CD4-positive, alpha-beta T cell treated with Interleukin-15 for 4 hours (primary cell): ENCODE measurements around the gene KIF3A.

Source experiments
- DNase-seq: peaks from one replicate; pipeline ENCODE4 v3.0.0-alpha.2; 2020; ENCODE audit warnings: low spot score

The KIF3A gene

DNA sequence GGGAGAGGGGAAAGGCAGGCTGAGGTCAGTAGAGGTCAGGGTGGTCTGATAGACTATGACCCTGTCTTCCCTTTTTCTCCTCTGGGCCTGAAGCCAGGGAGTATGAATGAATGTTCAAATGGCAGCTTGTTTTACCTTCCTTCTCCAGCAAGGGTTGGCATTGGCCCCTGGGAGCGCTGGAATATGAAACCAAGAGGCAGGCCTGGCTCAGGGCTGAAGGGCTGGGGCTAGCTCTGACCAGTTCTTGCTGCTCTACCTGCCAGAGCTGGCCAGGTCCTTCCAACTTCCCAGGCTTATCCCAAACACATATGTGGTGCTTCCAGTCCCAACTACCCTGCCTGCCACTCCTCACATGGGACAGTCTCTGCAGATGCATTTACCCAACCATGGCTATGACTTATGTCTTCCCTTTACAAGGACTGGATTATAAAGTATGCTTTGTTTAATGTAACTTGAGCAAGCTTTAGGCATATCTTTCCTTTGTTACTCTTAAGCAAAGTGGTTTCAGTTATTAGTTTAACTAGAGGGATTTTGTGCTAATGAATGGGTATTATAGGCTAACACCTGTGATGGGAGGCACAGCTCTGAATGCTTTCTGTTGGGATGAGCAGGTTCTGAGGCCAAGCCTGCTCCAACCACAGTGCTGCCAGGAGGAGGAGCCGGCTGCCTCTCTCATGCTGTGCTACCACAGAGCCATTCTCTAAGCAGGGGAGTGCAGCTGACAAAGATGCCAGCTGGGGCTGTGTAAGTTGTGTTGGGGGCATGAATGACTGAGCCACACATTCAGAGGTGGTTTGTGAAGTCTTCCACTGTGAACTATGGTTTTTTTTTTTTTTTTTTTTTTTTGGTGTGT is 16.0 kb upstream of the KIF3A start:
- DNase-seq = no peak

DNA sequence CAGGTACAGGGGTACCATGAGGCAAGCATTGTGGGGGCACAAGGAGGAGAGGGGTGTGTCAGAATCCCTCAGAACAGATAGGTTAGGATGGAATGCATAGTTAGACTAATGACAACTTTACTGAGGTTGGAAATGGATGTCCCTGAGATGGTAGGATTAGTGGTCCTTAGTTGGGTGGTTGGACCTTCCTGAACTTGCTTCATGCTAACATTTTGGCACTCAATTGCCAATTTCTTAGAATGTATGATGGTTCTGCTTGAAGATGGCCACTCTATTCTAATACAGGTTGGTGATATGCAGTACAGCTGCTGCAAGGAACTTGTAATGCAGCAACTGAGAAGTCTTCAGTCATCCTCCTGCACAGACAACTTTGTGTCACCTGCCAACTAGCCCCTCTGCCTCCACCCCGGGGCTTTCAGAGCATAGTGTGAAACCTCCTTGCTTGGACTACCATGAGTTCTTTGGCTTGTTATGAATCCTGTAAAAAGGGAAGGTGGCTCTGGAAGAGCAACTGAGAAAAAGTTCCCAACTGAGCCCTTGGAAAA is 15.3 kb upstream of the KIF3A start:
- DNase-seq = no peak

DNA sequence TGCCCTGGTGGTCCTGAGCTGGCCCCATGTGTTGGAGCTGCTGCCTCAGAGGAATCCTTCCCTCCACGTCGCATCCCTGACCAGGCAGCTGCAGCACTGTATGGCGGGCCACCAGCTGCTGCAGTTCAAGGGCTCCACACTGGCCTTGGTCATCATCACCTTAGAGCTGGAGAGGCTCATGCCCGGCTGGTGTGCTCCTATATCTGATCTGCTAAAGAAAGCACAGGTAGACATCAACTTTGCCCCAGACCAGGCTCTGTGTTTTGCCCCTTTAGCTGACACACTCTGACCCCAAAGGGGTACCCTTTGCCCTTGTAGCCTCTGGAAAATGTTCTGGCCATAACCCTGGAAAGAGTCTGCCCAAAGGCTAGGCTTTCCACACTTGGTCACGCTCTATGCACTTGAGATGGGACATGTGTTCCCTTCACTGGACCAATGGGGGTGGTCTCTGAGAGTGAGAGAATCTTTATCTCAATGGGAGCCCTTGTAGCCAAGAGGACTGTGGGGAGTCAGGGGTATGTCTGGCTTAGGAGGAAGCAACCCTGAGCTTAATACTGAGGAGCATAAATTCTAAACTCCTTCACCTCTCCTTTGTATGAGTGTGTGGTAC is 14.7 kb upstream of the KIF3A start:
- no peak for DNase-seq

DNA sequence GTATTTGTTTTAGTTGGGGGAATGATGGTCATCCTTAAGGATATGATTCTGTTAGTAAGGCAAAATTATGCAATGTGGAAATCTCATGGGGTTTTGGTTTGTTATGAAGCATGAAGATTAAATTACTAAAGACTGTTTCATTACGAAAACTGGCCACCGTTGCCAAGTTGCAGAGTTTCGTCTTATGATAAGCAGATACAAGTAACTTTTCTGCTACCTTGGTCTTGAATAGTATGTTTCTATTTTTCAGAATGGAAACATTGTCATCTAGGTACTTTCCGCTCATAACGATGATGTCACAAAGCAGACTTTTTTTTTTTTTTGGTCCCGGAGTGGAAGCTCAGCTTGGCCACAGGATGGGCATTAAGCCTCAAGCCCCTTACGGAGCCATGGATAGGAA is 14.1 kb upstream of the KIF3A start:
- peak; percentile 10 for DNase-seq

DNA sequence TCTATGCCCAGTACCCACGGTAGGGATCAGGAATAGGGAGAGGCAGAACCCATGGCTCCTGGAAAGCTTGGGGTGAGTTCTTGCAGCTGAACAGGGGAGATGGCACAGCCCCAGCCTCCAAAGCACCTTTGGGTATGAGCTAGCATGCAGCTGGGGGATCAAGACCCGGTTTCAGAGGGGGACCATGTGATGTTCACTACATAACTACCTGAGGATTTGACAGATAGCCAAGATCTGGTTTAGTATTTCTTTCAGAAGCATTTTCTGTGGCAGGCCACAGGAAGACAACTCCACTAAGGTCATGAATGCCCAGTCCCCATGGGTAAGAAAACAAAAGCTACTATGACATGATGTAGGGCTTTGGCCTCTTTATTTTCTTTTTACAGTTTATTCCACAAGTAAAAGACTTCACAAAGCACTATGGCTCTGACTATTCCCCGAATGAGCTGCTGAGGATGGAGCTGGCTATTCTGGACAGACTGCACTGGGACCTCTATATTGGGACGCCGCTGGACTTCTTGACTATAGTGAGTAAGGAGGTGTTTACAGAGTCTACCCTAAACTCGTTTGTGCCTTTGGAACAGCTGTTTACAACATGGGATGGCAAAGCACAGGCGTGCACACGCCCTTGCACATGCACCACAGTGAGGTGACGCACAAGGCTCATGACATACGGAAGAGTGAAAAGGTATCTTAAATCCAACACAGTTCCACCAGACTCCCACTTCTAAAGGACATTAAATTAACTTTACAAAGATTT is 13.3 kb upstream of the KIF3A start:
- no peak for DNase-seq

DNA sequence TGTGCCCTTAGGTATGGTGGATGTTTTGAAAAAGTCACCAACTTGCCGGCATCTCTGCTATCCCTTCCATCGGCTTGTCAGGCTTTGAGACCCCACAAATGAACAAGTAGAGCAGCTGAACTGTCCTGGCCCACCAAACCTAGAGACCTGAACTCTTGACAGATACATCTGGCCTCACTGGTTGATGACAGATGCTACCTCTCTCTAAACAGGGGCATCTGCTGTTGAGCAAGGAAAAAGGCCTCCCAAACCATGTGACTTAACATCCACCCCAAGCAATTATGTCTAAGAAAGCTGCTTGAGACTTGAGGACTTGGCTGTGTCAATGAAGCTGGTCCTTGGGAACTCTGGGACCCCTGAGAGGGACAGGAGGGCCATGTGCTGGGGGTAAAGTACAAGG is 12.2 kb upstream of the KIF3A start:
- no peak for DNase-seq

DNA sequence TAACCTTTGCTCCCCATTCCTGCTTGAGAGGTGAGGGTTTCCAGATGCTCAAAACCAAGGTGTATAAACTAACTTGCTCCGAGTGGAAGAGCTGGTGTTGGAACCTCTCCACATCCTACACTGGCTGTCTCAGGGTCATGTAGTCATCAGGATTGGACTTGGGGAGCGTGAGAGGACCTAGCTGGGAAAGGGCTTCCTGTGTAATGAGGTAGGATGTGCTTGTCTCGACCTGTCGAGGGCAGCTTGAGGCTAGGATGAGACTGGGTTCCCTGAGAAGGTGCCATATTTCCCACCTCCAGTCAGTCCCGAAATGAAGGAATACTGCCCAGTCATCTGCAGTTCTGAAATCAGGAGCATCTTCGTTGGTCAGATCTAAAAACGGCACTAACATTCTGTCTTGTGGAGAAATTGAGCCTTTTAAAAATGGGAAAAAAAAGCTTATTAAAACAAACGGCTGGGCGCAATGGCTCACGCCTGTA is 11.2 kb upstream of the KIF3A start:
- DNase-seq = no peak

DNA sequence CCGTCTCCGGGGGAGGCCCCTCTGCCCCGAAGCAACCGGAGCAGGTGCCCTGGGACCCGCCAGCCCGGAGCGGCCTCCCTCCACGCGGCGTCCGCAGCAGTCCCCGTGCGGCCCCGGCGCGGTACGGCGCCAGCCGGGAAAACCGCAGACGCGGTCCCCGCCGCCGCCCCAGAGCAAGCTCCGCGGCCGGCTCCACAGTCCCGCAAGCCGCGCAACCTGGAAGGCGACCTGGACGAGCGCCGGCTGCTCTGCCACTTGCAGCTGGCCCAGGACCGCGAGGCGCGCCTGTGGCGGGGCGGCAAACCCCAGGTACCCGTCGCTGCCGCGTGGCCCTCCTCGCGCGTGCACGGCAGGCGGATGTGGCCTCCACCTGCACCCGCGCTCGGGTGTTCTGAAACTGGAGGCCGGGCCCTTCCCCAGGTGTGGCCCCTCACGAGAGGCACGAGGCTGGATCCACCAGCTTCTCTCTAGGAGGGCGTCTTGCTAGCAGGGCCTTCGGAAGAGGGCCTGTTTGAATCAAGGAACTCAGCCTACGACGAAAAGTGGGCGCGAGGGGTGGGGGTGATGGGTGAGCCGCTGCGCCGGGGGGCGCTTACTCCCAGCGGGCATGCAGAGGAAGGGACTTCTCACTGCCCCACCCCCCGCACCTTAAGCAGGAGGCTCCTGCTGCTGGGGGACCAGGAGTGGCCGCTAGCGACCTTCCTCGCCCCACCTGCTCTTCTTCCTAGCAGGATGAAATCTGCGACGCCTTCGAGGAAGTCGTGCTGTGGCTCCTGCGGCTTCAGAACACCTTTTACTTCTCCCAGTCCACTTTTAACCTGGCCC is 10.5 kb upstream of the KIF3A start:
- peak; percentile 44 for DNase-seq

DNA sequence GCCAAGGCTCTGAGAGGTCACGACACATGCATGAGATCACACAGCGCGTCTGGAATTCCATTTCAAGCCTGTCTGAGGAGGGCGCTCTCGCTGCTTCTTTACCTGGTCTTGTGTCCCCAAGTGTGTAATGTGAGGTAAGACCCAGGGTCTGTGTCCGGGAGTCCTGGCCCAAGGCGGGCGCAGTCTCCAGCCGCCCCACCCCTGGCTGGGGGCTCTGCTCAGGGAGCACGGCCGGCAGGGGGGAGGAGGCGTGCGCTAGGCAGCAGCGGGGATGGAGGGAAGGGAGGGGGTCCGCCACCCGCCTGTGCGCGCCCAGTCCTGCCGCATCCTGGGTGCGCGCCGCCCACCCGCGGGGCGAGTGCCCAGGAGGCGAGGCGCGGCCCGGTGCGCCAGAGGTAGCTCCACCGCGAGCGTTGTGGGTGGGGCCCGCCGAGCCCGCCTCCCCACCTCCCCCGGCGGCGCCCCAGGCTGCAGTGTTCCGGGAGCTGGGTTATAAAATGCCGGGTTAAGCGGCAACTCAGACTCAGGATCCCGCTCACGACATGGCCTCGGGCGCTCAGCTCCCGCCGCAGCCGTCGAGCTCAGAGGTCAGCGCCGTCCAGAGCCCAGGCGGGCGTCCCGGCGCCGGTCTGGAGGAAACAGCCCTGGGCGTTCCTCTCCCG is 9.7 kb upstream of the KIF3A start, which contains the start of gene CCNI2:
Gene CCNI2 (plus strand): TSS at position 473 of the 662 bp plus-strand sequence. CDS start 70 bp downstream, at position 543.
- peak; percentile 70 for DNase-seq

DNA sequence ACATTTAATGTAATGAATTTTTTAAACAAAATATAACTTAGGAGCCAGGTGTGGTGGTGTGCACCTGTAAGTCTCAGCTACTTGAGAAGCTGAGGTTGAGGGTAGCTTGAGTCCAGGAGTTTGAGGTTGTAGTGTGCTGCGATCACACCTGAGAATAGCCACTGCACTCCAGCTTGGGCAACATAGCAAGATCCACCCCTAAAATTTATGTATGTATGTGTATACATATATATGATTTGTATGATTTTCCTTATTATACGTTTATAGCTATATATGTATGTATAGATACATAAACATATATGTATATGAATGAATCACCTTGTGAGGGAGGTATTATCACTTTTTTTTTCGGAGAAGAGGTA is 9.2 kb upstream of the KIF3A start:
- no peak for DNase-seq

DNA sequence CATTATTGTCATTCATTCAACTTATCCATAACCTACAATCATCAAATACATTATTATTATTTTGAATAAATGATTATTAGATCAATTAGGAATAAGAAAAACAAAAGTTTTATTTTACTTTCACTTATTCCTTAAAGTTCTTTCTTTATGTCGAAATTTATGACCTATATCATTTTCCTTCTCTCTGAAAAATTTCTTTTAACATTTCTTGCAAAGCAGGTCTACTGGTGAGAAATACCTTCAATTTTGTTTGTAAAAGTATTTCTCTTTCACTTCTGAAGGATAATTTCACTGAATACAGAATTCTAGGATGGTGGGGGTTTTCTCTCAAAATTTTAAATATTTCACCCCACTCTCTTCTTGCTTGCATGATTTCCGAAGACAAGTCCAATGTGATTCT is 7.3 kb upstream of the KIF3A start:
- DNase-seq = no peak

DNA sequence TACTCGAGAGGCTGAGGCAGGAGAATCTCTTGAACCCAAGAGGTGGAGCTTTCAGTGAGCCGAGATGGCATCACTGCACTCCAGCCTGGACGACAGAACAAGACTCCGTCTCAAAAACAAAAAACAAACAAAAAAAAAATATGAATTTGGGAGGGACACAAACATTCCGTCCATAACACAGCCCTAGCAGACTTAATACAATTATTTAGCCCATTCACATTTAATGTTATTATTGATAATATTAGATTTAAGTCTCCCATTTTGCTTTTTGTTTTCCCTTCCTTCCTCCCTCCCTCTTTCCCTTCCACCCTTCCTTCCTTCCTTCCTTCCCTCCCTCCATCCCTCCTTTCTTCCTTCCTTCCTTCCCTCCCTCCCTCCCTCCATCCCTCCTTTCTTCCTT is 5.3 kb upstream of the KIF3A start:
- no peak for DNase-seq

DNA sequence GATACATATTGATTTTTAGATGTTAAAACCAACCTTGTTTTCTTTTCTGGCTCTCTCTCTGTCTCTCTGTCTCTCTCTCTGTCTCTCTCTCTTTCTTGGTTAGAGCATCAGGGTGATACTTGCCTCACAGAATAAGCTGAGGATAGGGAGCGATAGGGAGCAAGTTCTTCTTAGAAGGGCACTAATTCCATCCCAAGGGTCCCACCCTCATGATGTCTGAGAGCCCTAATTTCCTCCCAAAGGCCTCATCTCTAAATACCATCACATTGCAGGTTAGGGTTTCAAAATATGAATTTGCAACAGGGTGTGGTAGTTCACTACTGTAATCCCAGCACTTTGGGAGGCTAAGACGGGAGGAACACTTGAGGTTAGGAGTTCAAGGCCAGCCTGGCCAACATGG is 4.8 kb upstream of the KIF3A start:
- DNase-seq = no peak

DNA sequence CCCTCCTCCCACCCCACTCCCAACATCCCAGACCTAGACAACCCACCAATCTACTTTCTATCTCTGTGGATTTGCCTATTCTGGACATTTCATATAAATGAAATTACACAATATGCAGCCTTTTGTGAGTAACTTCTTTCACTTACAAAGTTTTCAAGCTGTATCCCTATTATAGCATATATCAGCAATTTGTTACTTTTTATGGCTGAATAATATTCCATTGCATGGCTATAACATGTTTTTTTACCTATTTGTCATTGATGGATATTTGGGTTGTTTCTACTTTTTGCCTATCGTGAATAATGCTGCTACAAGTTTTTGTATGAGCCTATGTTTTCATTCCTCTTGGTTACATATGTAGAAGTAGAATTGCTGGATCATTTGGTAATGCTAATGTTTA is 1.9 kb upstream of the KIF3A start:
- no peak for DNase-seq

DNA sequence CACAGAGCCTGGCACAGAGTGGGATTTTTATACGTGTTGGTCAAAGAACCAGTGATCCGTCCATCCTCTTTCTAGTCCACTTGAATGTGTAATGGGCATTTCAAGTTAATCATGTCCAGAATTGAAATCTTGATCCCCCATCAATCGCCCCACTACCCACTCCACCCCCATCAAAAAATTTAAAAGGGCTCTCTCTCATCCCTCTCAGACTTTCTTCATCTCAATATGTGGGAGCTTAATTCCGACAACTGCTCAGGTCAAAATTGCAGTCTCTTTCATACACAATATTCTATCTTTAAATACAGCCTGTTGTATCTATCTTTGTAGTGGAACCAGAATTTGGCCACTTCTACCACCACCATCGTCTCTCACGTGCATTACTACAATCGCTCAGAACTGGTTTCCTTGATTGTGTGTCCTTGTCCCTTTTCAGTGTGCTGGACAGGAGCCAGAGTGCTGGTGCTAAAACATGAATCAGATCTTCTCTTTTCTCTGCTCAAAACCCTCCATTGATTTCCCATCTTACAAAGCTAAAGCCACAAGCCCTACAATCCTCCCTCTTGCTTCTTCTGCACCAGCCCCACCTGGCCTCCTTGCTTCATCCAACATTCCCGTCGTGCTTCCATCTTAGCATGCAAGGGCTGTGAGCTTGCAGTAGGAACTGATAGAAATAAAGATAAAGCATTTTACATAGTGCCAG is 786 bp upstream of the KIF3A start:
- no peak for DNase-seq

DNA sequence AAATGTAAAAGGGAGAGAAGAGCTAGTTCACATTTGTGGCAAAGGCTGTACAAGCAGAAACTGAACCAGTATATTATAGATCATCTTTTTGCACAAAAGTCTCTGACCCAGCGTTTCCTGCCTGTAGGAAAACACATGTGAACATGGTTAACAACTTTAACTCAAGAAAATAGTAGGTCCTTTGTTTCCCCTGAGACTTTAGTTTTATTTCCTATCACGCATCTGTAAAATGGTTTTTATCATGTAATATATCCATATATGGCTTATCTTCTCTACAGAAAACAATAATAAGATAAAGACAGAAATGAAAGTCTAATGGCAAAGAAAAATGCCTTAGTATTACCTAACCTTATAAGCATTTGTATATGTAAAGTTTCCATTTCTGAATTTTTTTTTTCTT is 2.7 kb downstream of the KIF3A start:
- no peak for DNase-seq

DNA sequence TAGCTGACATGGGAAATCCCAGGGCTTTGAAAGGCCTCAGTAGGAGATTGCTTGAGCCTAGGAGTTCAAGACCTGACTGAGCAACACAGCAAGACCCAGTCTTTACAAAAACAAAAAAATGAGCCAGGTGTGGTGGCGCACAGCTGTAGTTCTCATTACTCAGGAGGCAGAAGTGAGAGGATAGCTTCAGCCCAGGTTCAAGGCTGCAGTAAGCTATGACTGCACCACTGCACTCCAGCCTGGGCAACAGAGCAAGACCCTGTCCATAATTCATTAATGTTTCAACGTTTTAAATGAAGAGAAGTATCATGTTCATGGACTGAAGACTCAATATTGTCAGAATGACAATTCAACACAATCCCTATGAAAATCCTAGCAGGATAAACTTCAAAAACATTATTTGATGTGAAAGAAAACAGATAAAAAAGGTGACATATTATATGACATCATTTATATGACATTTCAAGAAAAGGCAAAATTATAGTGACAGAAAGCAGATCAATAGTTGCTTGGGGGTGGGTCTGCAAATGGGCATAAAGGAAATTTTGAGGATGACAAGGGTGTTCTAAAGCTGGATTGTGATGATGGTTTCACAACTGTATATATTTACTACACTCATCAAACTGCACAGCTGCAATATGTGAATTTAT is 3.7 kb downstream of the KIF3A start:
- no peak for DNase-seq

DNA sequence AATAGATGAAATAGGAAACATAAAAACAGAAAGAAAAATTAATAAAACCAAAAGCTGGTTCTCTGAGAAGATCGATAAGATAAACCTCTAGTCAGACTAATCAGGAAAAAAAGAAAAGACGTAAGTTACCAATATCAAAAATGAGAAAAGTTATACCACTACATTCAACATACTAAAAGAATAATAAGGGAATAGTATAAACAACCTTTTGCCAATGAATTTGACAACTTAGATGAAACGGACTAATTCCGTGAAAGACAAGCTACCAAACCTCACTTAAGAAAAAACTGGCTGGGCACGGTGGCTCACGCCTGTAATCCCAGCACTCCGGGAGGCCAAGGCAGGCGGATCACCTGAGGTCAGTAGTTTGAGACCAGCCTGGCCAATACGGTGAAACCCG is 7.5 kb downstream of the KIF3A start:
- DNase-seq = no peak

DNA sequence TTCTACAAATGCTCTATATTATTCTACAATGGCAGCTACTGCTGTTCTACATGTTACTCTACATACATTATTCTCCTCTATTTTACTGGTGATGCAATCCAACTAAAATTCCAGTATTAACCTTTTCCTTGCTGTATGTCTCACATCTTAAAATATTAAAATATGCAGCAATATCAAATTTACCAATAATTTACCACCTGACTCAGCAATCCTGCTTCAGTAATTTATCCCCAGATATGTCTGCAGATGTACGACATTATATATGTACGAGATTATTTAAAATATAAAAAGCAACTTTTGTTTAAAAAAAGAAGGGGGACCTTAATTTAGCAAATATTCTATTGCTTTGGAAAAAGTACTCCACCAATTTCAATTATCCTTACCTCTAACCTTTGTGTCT is 11.6 kb downstream of the KIF3A start:
- no peak for DNase-seq
